Activated naive CD4-positive, alpha-beta T cell treated with anti-CD3 and anti-CD28 coated beads for 36 hours (primary cell): ENCODE measurements around the gene OPN5. TPM values are rescaled to one million over a fixed set of nuclear protein-coding genes. Genes with fewer than 3 reads are reported as not detected.

Experiments
- CTCF ChIA-PET: fragments of 350-600 bp; sonication (Branson Sonifier 250); formaldehyde crosslinking; loops from one replicate; lab custom pipeline; 2021; ENCODE audit warnings: antibody characterized with exemption; lab: Charles Lee
- DNase-seq: peaks from one replicate; pipeline ENCODE4 v3.0.0-alpha.2; 2020
- H3K27ac Mint-ChIP-seq: one replicate; pipeline ENCODE4 v1.8.0; 2021; ENCODE audit warnings: mild to moderate bottlenecking, mixed read lengths
- H3K27me3 Mint-ChIP-seq: one replicate; pipeline ENCODE4 v1.8.0; 2021; ENCODE audit warnings: low read depth, mixed read lengths
- H3K36me3 Mint-ChIP-seq: one replicate; pipeline ENCODE4 v1.8.0; 2021; ENCODE audit warnings: low read depth, mixed read lengths
- H3K4me1 Mint-ChIP-seq: one replicate; pipeline ENCODE4 v1.8.0; 2021; ENCODE audit warnings: low read depth, mixed read lengths
- H3K4me3 Mint-ChIP-seq: one replicate; pipeline ENCODE4 v1.8.0; 2021; ENCODE audit warnings: mild to moderate bottlenecking, moderate library complexity, mixed read lengths
- H3K9me3 Mint-ChIP-seq: one replicate; pipeline ENCODE4 v1.8.0; 2021; ENCODE audit warnings: mixed read lengths
- intact Hi-C: fragments of 100-400 bp; cut with micrococcal nuclease; formaldehyde crosslinking; loops from one replicate; pipeline ENCODE4 v1.15.1; 2023
- total RNA-seq, 2 experiments: library from RNA; stranded (reverse); gene quantifications; one replicate each; pipeline ENCODE4 v1.2.3, GENCODE V29; 2021

Gene OPN5
- total RNA-seq, 2 experiments from 2014 or later: not detected

DNA sequence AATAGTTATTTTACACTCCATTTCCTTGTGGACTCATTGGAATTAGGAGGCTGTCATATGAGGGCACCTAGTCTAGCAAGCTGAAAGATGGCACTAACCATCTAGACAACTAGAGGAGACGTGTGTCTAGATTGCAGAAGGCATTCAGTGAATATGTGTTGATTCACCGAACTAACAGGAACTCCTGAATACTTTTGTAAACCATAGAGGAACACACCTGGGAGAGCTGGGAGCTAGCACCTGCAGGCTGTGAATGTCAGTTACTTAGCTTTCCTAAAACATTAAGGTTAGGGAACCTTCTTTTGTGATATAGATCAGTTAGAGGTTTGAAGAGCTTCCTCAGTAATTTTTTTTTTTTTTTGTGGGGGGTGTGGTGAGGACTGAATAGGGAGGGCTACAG is 7.7 kb downstream of the OPN5 start:
- intact Hi-C loops: no loop called here
- Mint-ChIP-seq H3K27me3 (peaks cover 30% of the 10 kb centered on the region), H3K4me1 (peaks cover 5% of the 10 kb centered on the region), H3K4me3 (no peak overlapping the region), H3K36me3 (no peaks in the 10 kb centered on the region), H3K27ac (no peak overlapping the region), H3K9me3 (no peaks in the 10 kb centered on the region)
- no peak for DNase-seq
- CTCF ChIA-PET: interaction anchor here (0.9 to 3.5 kb wide), 3 partner anchors 14 to 1621 kb away, joined by 7 to 23 read pairs (median 9); no protein-coding TSS in a partner anchor

DNA sequence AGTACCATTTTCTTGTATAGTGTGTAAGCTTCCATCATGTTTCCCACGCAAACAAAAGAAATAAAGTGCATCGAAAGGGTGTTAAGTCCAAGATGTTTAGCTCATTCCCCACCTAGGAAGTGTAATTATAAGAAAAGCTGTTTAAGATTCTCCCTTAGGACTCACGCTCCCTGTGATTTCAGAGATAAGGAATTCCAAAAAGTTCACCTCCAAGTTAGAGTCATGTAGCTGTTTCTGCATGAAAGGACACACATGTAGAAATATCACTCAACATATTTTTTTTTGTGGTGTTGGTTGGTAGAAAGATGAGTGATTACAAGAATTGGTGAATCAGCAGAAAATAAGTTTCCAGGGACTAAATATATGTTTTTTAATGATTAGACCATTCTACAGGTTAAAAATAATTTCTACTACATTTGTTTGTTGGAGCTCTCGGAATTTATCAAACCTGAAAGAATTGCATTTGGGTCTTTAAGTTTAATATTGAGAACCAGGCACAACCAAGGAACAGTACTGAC is 10.4 kb downstream of the OPN5 start:
- Mint-ChIP-seq H3K4me1 (peaks cover 5% of the 10 kb centered on the region), H3K36me3 (no peaks in the 10 kb centered on the region)
- CTCF ChIA-PET: no interaction called here

DNA sequence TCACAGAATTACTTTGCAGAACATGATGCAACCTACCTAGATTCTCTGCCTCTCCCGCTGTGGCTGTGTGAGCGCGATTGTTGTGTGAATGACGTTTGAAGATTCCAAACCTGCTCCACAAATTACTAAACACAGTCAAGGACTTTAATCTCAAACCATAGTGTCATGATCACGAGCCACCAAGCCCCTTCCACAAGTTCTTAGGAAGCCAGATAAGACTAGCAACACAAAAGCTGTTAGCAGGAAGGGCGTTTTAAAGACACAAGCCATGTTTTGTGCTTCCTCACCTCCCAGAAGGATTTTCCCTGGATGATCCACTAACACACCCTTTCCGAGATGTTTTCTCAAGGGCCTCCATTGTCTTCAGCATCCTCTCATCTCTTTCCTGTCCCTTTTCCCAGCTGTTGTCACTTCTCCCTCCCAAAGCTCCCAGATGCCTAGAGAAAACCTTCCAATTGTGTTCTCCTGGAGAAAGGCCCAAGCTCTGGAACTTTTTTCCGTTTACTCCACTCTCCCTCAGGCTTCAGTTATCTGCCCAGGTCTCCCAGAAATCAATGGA is 12.8 kb downstream of the OPN5 start:
- Mint-ChIP-seq H3K36me3 (no peaks in the 10 kb centered on the region), H3K9me3 (no peaks in the 10 kb centered on the region), H3K4me3 (no peak overlapping the region), H3K27ac (no peak overlapping the region), H3K4me1 (no peaks in the 10 kb centered on the region), H3K27me3 (peaks cover 11% of the 10 kb centered on the region)
- intact Hi-C loops: no loop called here
- CTCF ChIA-PET: no interaction called here
- DNase-seq: no peak

More for the DNA sequence above, 10.4 kb downstream of the OPN5 start:
- no peak for DNase-seq
- peaks cover 26% of the 10 kb centered on the region for H3K27me3 Mint-ChIP-seq
- no peak overlapping the region for H3K27ac Mint-ChIP-seq
- H3K9me3 Mint-ChIP-seq: no peaks in the 10 kb centered on the region
- intact Hi-C loops: no loop called here
- no peak overlapping the region for H3K4me3 Mint-ChIP-seq

DNA sequence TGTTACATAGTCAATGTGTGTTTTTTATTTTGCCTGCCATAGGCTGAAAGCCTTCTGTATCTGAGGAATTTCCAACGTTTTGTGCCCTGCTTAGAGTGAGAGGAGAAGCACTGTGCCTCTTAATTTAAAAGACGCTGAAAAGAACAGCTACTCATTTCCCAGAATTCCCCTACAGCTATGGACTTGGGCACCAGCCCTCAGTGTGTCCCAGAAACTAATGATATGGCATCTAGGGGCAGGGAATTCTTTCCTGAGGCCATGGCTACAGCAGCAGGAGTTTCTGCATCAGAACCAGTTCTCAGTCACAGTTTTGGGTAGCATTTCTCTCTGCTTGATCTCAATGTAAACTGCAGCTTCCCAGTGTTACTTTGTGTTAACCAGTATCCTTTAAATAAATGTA is 20.2 kb downstream of the OPN5 start:
- intact Hi-C loops: no loop called here
- Mint-ChIP-seq H3K36me3 (no peaks in the 10 kb centered on the region), H3K4me3 (no peak overlapping the region), H3K27me3 (peaks cover 19% of the 10 kb centered on the region), H3K9me3 (no peaks in the 10 kb centered on the region), H3K4me1 (no peaks in the 10 kb centered on the region), H3K27ac (no peak overlapping the region)
- no peak for DNase-seq
- CTCF ChIA-PET: no interaction called here

DNA sequence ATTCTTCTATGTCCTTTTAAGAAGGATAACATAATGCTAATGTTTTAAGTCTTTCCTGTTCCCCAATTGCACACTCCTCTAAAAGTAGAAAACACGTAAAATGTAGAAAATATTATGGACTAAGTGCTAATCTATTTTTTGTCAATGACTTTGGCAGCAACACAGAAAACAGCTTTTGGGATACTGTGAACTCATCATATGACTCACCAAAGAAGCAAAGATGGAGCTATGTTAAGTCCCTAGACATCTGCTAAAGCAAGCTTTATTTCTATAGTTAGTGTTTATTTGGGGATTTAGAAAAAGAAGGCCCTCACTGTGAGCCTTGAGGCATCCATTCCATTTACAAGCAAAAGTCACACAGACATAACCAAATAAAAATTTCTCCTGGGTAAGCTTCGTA is 23.0 kb downstream of the OPN5 start:
- no peak overlapping the region for H3K27ac Mint-ChIP-seq
- no peak for DNase-seq
- no peaks in the 10 kb centered on the region for H3K36me3 Mint-ChIP-seq
- H3K27me3 Mint-ChIP-seq: peaks cover 27% of the 10 kb centered on the region
- intact Hi-C loops: no loop called here
- no peaks in the 10 kb centered on the region for H3K4me1 Mint-ChIP-seq
- CTCF ChIA-PET: interaction anchor here (0.5 kb wide), 1 partner anchor 665 kb away, joined by 3 read pairs; no protein-coding TSS in a partner anchor
- no peak overlapping the region for H3K4me3 Mint-ChIP-seq
- no peaks in the 10 kb centered on the region for H3K9me3 Mint-ChIP-seq

DNA sequence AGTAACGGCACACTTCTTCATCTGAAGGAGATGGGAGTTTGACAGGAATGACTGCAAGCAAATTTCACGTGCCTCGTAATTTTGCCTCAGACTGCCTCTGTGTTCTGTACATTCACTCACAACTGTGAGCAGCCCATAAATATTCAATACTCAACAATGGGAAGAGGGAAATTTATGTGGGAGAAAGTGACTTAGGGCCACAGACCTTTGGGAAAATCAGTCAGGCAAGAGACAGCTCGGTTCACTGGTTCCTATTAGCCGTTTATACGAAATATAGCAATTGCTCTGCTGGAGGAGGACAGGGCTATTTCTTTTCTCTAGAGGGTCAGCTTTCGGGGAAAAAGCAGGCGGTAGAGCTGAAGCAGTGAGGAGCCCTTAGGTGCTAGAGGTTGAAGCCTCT is 28.0 kb downstream of the OPN5 start:
- intact Hi-C loops: loop anchor here (10.0 kb wide), 1 partner anchor 215 kb away; no protein-coding TSS in a partner anchor
- Mint-ChIP-seq H3K27me3 (peaks cover 16% of the 10 kb centered on the region), H3K4me3 (no peak overlapping the region), H3K4me1 (no peaks in the 10 kb centered on the region), H3K9me3 (no peaks in the 10 kb centered on the region), H3K36me3 (no peaks in the 10 kb centered on the region), H3K27ac (no peak overlapping the region)
- DNase-seq: no peak
- CTCF ChIA-PET: no interaction called here

DNA sequence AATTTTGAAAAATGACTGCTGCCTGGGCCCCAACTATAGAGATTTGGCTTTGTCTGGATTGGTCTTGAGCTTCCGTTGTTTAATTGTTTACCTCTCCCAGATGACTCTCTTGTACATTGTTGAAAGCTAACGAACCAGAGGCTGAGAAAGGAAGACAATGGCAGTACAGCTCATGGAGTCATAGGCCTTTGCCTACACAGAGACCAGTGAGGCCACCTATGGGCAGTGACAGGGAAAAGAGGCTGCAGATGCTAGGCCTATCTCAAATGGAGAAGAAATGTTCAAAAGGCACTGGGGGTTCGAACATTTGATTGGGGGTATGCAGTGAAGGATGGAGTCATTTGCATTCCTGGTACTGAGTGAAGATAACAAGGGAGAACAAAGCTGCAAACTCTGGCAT is 29.1 kb downstream of the OPN5 start:
- Mint-ChIP-seq H3K27ac (no peak overlapping the region), H3K4me1 (no peaks in the 10 kb centered on the region), H3K27me3 (peaks cover 16% of the 10 kb centered on the region), H3K36me3 (no peaks in the 10 kb centered on the region), H3K4me3 (no peak overlapping the region), H3K9me3 (no peaks in the 10 kb centered on the region)
- no peak for DNase-seq
- CTCF ChIA-PET: no interaction called here
- intact Hi-C loops: loop anchor here (10.0 kb wide), 1 partner anchor 214 kb away; no protein-coding TSS in a partner anchor

DNA sequence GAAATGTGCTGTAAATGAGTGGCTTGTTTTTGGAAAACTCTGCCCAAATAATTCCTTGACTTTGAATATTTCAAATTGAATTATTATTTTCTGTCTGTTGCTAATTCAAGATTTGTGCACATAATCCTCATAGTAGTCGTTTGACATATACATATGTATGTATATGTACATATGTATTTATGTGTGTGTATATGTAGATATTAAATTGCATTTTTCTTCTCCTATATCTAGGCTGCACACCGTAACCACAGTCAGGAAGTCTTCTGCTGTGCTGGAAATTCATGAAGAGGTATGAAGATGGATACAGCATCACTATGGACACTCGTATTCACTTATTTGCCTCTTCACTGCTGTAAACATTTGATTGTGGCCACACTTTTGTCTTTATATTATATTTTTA is 29.6 kb downstream of the OPN5 start:
- H3K27ac Mint-ChIP-seq: no peak overlapping the region
- intact Hi-C loops: loop anchor here (10.0 kb wide), 1 partner anchor 213 kb away; no protein-coding TSS in a partner anchor
- CTCF ChIA-PET: no interaction called here

DNA sequence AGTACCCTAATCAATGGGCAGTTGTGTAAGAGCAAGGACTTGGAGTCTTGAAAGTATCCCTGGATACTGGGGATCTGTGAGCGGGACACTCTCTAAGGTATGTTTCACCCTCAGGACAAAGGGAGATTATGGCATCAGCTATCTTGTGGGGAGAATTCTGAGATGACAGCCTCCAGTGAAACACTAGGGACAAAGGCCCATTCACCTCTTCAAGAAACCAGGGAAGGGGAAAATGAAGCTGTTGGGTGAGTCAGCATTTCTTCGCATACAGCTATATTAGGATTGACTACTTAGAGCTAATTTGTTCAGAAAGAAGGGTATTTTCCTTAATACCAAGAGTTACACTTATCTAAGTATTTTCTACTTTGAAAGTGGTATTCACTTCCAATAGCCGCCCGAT is 35.9 kb downstream of the OPN5 start:
- no peak for DNase-seq
- no peaks in the 10 kb centered on the region for H3K9me3 Mint-ChIP-seq
- no peak overlapping the region for H3K4me3 Mint-ChIP-seq
- CTCF ChIA-PET: no interaction called here
- H3K27me3 Mint-ChIP-seq: peaks cover 30% of the 10 kb centered on the region
- H3K36me3 Mint-ChIP-seq: no peaks in the 10 kb centered on the region
- no peak overlapping the region for H3K27ac Mint-ChIP-seq
- intact Hi-C loops: loop anchor here (10.0 kb wide), 1 partner anchor 207 kb away; no protein-coding TSS in a partner anchor
- no peaks in the 10 kb centered on the region for H3K4me1 Mint-ChIP-seq

More for the DNA sequence above, 29.6 kb downstream of the OPN5 start:
- DNase-seq: no peak
- H3K9me3 Mint-ChIP-seq: no peaks in the 10 kb centered on the region
- H3K4me1 Mint-ChIP-seq: no peaks in the 10 kb centered on the region
- H3K27me3 Mint-ChIP-seq: peaks cover 16% of the 10 kb centered on the region
- no peak overlapping the region for H3K4me3 Mint-ChIP-seq
- no peaks in the 10 kb centered on the region for H3K36me3 Mint-ChIP-seq

DNA sequence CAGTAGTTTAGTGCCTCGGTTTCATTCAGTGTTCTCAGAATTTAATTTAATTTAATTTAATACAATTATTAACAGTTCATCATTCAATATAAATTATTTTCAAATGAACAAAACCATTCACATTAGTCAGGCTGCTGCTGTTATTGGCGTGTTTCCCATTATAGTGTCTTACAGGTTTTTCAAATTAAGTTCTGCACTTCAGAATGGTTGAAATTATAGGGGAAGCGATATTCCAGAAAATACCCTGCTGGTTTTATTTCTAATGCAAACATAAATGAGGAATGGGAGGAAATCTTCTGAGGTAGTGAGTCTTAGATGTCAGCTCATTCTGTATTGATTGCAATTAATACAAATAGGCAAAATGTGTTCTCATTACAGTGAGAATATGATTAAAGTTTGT is 37.6 kb downstream of the OPN5 start:
- H3K27me3 Mint-ChIP-seq: peaks cover 37% of the 10 kb centered on the region
- intact Hi-C loops: loop anchor here (10.0 kb wide), 1 partner anchor 205 kb away; no protein-coding TSS in a partner anchor
- no peak overlapping the region for H3K27ac Mint-ChIP-seq
- CTCF ChIA-PET: no interaction called here
- H3K4me1 Mint-ChIP-seq: no peaks in the 10 kb centered on the region
- H3K4me3 Mint-ChIP-seq: no peak overlapping the region
- no peak for DNase-seq
- no peaks in the 10 kb centered on the region for H3K9me3 Mint-ChIP-seq
- no peaks in the 10 kb centered on the region for H3K36me3 Mint-ChIP-seq

DNA sequence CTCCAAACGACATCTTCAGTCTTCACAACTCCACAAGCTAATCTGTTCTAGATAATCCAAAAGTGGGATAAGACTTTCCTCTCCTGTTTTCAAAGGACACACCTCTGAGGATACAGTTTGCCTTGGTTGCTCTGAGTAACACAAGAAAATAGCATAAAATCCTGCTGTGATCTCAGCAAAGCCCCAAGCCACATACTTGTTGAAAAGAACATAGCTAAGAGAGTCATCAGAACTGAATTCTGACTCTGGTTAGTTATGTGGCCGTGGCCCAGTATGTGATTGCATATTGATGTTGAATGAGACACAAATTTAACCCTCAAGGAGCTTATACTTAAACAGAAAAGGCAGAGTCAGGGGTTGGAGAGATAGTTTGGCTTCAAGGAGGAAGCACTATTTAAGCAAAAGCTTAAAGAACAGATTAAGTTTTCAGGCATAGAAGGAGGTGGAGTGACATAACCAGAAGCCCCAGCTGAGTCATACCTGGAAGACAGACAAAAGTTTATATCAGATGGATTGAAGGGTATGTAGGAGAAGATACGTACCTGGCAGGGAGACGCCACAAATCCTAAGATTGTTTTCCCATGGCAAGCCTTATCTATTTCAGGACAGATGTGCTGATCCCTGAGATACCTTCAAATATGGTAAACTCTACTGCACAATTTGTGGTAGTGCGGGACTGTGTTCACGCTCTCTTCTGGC is 41.2 kb downstream of the OPN5 start:
- Mint-ChIP-seq H3K36me3 (no peaks in the 10 kb centered on the region), H3K4me3 (no peak overlapping the region), H3K27me3 (peaks cover 35% of the 10 kb centered on the region), H3K9me3 (no peaks in the 10 kb centered on the region), H3K27ac (no peak overlapping the region), H3K4me1 (no peaks in the 10 kb centered on the region)
- CTCF ChIA-PET: no interaction called here
- intact Hi-C loops: no loop called here
- no peak for DNase-seq

DNA sequence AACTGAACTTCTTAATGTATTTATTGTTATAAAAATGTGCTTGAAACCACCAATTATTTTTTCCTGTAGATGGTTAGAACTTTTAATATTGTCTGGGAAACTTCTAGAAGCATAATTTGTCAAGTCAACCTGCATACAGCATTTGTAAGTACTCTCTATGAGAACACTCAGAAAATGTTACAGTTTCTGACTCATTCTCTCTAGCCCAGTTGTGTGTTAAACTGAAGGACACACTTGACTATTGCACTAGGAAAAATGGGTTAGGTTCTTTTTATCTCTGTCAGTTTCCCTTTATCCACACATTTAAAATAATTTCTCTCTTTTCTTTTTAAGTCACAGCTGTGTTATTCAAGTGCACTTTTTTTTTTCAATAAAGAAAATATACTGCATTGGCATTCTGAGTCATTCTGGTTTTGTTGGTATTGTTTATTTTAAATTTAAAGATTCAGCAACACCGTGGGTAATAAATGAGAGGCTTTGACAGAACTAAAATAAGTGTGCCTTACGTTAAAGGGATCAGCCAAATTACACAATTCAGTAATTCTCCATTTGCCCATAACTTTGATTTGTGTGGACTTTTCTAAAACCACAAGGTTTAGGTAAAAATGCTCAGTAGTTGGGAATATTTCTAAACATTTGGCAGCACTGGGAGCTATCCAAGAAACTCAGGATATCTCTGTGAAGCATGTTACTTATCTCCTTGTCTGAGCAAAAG is 50.7 kb downstream of the OPN5 start:
- intact Hi-C loops: no loop called here
- no peak overlapping the region for H3K27ac Mint-ChIP-seq
- peaks cover 2% of the 10 kb centered on the region for H3K4me1 Mint-ChIP-seq
- H3K9me3 Mint-ChIP-seq: no peaks in the 10 kb centered on the region
- peaks cover 8% of the 10 kb centered on the region for H3K27me3 Mint-ChIP-seq
- no peak overlapping the region for H3K4me3 Mint-ChIP-seq
- H3K36me3 Mint-ChIP-seq: no peaks in the 10 kb centered on the region
- no peak for DNase-seq
- CTCF ChIA-PET: no interaction called here
